PC-3 (cell line): ENCODE measurements around the gene EARS2. TPM values are rescaled to one million over a fixed set of nuclear protein-coding genes. Genes with fewer than 3 reads are reported as not detected.
A peak's percentile ranks its signal among the peaks of the same experiment; 100 is the strongest.

Experiments
- ATAC-seq: fragments of 200-7000 bp; cut with Tn5 transposase; 2 replicates; pipeline ENCODE4 v1.9.1; 2020; ENCODE audit warnings: mild to moderate bottlenecking, moderate library complexity
- BruUV-seq: library from RNA; stranded (reverse); fragments of 400-500 nt; replicated peaks from 2 replicates; lab custom pipeline; 2021; lab: Mats Ljungman, UMichigan
- CTCF ChIA-PET: fragments of 300-600 bp; sonication (Branson Sonifier 250); formaldehyde crosslinking; loops from one replicate; lab custom pipeline; 2022; ENCODE audit warnings: antibody characterized with exemption; lab: Charles Lee
- POLR2A ChIA-PET: fragments of 300-600 bp; sonication (Branson Sonifier 250); formaldehyde crosslinking; loops from one replicate; lab custom pipeline; 2022; ENCODE audit warnings: antibody characterized with exemption; ENCODE audit not compliant: unreplicated experiment; lab: Charles Lee
- DNase-seq: peaks from one replicate; pipeline ENCODE4 v3.0.0-alpha.2; 2015
- H2AFZ ChIP-seq: fragments of 300-600 bp; sonication (generic); 2 replicates; pipeline ENCODE4 v1.6.0; 2016; ENCODE audit warnings: antibody characterized with exemption, low read length
- H3F3A ChIP-seq: fragments of 300-600 bp; sonication (generic); one replicate; pipeline ENCODE4 v1.6.0; 2017; ENCODE audit warnings: antibody characterized with exemption, low read length, control low read depth, mild to moderate bottlenecking; ENCODE audit not compliant: unreplicated experiment
- H3K27ac ChIP-seq: fragments of 300-600 bp; sonication (generic); 2 replicates; pipeline ENCODE4 v1.5.1; 2016; ENCODE audit warnings: mild to moderate bottlenecking, low read length
- H3K27me3 ChIP-seq: fragments of 300-600 bp; sonication (generic); 2 replicates; pipeline ENCODE4 v1.6.1; 2016; ENCODE audit warnings: low read length, mixed read lengths
- H3K36me3 ChIP-seq: fragments of 300-600 bp; sonication (generic); 2 replicates; pipeline ENCODE4 v1.6.1; 2016; ENCODE audit warnings: low read depth, mixed run types, low read length, mixed read lengths
- H3K4me1 ChIP-seq: fragments of 300-600 bp; sonication (generic); 2 replicates; pipeline ENCODE4 v1.5.1; 2016; ENCODE audit warnings: low read length; ENCODE audit not compliant: insufficient read depth
- H3K4me2 ChIP-seq: fragments of 300-600 bp; sonication (generic); 2 replicates; pipeline ENCODE4 v1.6.0; 2016; ENCODE audit warnings: low read length
- H3K4me3 ChIP-seq: fragments of 300-600 bp; sonication (generic); 2 replicates; pipeline ENCODE4 v1.5.1; 2016; ENCODE audit warnings: mild to moderate bottlenecking, low read length, mixed read lengths
- H3K79me2 ChIP-seq: fragments of 300-600 bp; sonication (generic); 2 replicates; pipeline ENCODE4 v1.6.1; 2017; ENCODE audit warnings: low read length, mixed read lengths
- H3K9ac ChIP-seq: fragments of 300-600 bp; sonication (generic); 2 replicates; pipeline ENCODE4 v1.6.0; 2016; ENCODE audit warnings: mild to moderate bottlenecking, low read length
- H3K9me2 ChIP-seq: fragments of 300-600 bp; sonication (generic); replicated peaks from 2 replicates; pipeline ENCODE4 v1.6.1; 2016; ENCODE audit warnings: mixed run types, low read length, mixed read lengths
- H3K9me3 ChIP-seq: fragments of 300-600 bp; sonication (generic); 2 replicates; pipeline ENCODE4 v1.6.1; 2016; ENCODE audit warnings: low read length, mixed read lengths
- H4K20me1 ChIP-seq: fragments of 300-600 bp; sonication (generic); 2 replicates; pipeline ENCODE4 v1.6.1; 2016; ENCODE audit warnings: low read length, mixed read lengths
- CTCF ChIP-seq: fragments of 300-600 bp; sonication (generic); conservative IDR thresholded peaks from 2 replicates; pipeline ENCODE4 v1.5.1; 2017; ENCODE audit warnings: antibody characterized with exemption, low read depth, mild to moderate bottlenecking, low read length
- EZH2 ChIP-seq: fragments of 300-600 bp; sonication (generic); IDR thresholded peaks from one replicate; pipeline ENCODE4 v1.6.1; 2017; ENCODE audit warnings: antibody characterized with exemption, mild to moderate bottlenecking, low read length; ENCODE audit not compliant: unreplicated experiment
- EZH2phosphoT487 ChIP-seq: fragments of 300-600 bp; sonication (generic); IDR thresholded peaks from 2 replicates; pipeline ENCODE4 v1.6.1; 2018; ENCODE audit warnings: mild to moderate bottlenecking, antibody characterized with exemption, low read length, borderline replicate concordance
- intact Hi-C: fragments of 100-400 bp; cut with micrococcal nuclease; formaldehyde crosslinking; loops from 2 replicates; pipeline ENCODE4 v1.9.0; 2023
- total RNA-seq: library from RNA; depleted of rRNA; stranded (reverse); fragments of >200 nt; gene quantifications from 2 replicates; pipeline ENCODE4 v1.2.3, GENCODE V29; 2014

Gene EARS2
- total RNA-seq, 1 experiment from 2014 or later = 23.7 TPM

- ATAC-seq = no peak
- Histone ChIP-seq H3K4me2 (no peak overlapping the region), H3K9me3 (no peaks in the 10 kb centered on the region), H3K4me3 (no peak overlapping the region), H3K27me3 (no peaks in the 10 kb centered on the region), H3K9me2 (no peaks in the 10 kb centered on the region), H2AFZ (no peak overlapping the region), H3K4me1 (peaks cover 14% of the 10 kb centered on the region), H3F3A (no peaks in the 10 kb centered on the region), H3K36me3 (peaks cover 8% of the 10 kb centered on the region; the same call in 1 of the 2 replicates), H3K79me2 (peaks cover 37% of the 10 kb centered on the region), H4K20me1 (no peaks in the 10 kb centered on the region), H3K27ac (no peak overlapping the region), H3K9ac (no peak overlapping the region)
- BruUV-seq = no TSS peak
- CTCF ChIA-PET = no interaction called here
- no peak for DNase-seq
- POLR2A ChIA-PET = no interaction called here
- TF ChIP-seq EZH2 (no peak), CTCF (no peak), EZH2phosphoT487 (no peak)
- intact Hi-C loops = no loop called here
Measured at GRCh38 chr16:23495671-23496070, 61.5 kb downstream of the EARS2 start.

- intact Hi-C loops = no loop called here
- no peak overlapping the region for H3K4me2 ChIP-seq
- BruUV-seq = no TSS peak
- DNase-seq = no peak
- H3K4me1 ChIP-seq = peaks cover 14% of the 10 kb centered on the region
- H3K9me3 ChIP-seq = no peaks in the 10 kb centered on the region
- peaks cover 12% of the 10 kb centered on the region; the same call in 1 of the 2 replicates for H3K36me3 ChIP-seq
- H3K9me2 ChIP-seq = no peaks in the 10 kb centered on the region
- ChIA-PET POLR2A (no interaction called here), CTCF (no interaction called here)
- H3F3A ChIP-seq = no peaks in the 10 kb centered on the region
- H3K27ac ChIP-seq = no peak overlapping the region
- H3K9ac ChIP-seq = no peak overlapping the region
- TF ChIP-seq EZH2 (no peak), CTCF (no peak)
- H3K27me3 ChIP-seq = no peaks in the 10 kb centered on the region
- H4K20me1 ChIP-seq = no peaks in the 10 kb centered on the region
- no peak overlapping the region for H3K4me3 ChIP-seq
- H3K79me2 ChIP-seq = peaks cover 22% of the 10 kb centered on the region
- no peak for ATAC-seq
- no peak overlapping the region for H2AFZ ChIP-seq
Measured at GRCh38 chr16:23494188-23494587, 63.0 kb downstream of the EARS2 start.

GRCh38 chr16:23491490-23492391 lies 65.4 kb downstream of the EARS2 start:
- Histone ChIP-seq H3K4me2 (no peak overlapping the region), H3K9me2 (no peaks in the 10 kb centered on the region), H3K4me3 (no peak overlapping the region), H3K27ac (no peak overlapping the region), H3K4me1 (peaks cover 14% of the 10 kb centered on the region), H3K27me3 (no peaks in the 10 kb centered on the region), H4K20me1 (no peaks in the 10 kb centered on the region), H3K9me3 (no peaks in the 10 kb centered on the region), H3K9ac (no peak overlapping the region), H3K36me3 (peaks cover 22% of the 10 kb centered on the region; the same call in 1 of the 2 replicates), H3F3A (no peaks in the 10 kb centered on the region), H2AFZ (no peak overlapping the region), H3K79me2 (no peaks in the 10 kb centered on the region)
- BruUV-seq = no TSS peak
- DNase-seq (peak; percentile 69), ATAC-seq (peak; percentile 89)
- intact Hi-C loops = no loop called here
- TF ChIP-seq EZH2 (no peak), CTCF (no peak), EZH2phosphoT487 (no peak)
- POLR2A ChIA-PET = no interaction called here
- CTCF ChIA-PET = interaction anchor here (0.6 kb wide), 1 partner anchor 692 kb away, joined by 3 read pairs; no protein-coding TSS in a partner anchor
